B cell (primary cell): ENCODE data around the gene DNAH8. TPM values are rescaled to one million over a fixed set of nuclear protein-coding genes. Genes with fewer than 3 reads are reported as not detected.

Experiments
- ATAC-seq: fragments of 200-7000 bp; cut with Tn5 transposase; one replicate; pipeline ENCODE4 v1.10.0; 2021; ENCODE audit warnings: low read depth, mild to moderate bottlenecking, moderate number of reproducible peaks, moderate library complexity
- CTCF ChIA-PET: fragments of 350-600 bp; sonication (Branson Sonifier 250); formaldehyde crosslinking; loops from one replicate; lab custom pipeline; 2021; ENCODE audit warnings: antibody characterized with exemption, inconsistent platforms; lab: Charles Lee
- POLR2A ChIA-PET: fragments of 350-600 bp; sonication (Branson Sonifier 250); formaldehyde crosslinking; loops from one replicate; lab custom pipeline; 2021; ENCODE audit warnings: antibody characterized with exemption; lab: Charles Lee
- DNase-seq: peaks from one replicate; pipeline ENCODE4 v3.0.0; 2013
- H2AFZ ChIP-seq: 2 replicates; pipeline ENCODE4 v1.6.1; 2012; ENCODE audit warnings: mild to moderate bottlenecking, low read depth, low read length; ENCODE audit not compliant: insufficient read depth, poor library complexity, severe bottlenecking
- H3K27ac ChIP-seq, 2 donors: 1 replicate in 1 of 2; 2 replicates in 1 of 2; pipeline ENCODE4 v1.5.1; 2012 to 2013; ENCODE audit warnings: low read length in 2 of 2, mild to moderate bottlenecking in 2 of 2, moderate library complexity in 1 of 2
- H3K27me3 ChIP-seq, 4 experiments: fragments of 200-600 bp in 1 of 4; sonication (generic) in 1 of 4; replicated peaks in 1 of 4; 1 replicate in 2 of 4; 2 replicates in 2 of 4; pipeline versions ENCODE4 v1.6.1 to v1.7.0; 2013 to 2016; ENCODE audit warnings: low read length in 3 of 4, mild to moderate bottlenecking in 2 of 4, mixed read lengths in 1 of 4, moderate library complexity in 1 of 4; ENCODE audit not compliant: insufficient read depth in 4 of 4, control insufficient read depth in 3 of 4; ENCODE audit errors: control extremely low read depth in 1 of 4
- H3K36me3 ChIP-seq, 2 experiments: replicated peaks in 1 of 2; 1 replicate in 1 of 2; 2 replicates in 1 of 2; pipeline versions ENCODE4 v1.6.1 to v1.7.1; 2013; ENCODE audit warnings: low read length in 1 of 2; ENCODE audit not compliant: insufficient read depth in 2 of 2, control insufficient read depth in 1 of 2; ENCODE audit errors: control extremely low read depth in 1 of 2, extremely low read depth in 1 of 2
- H3K4me1 ChIP-seq, 2 donors: fragments of 200-600 bp in 1 of 2; sonication (generic) in 1 of 2; 1 replicate in 1 of 2; 2 replicates in 1 of 2; pipeline versions ENCODE4 v1.5.1 to v1.6.1; 2013 to 2017; ENCODE audit warnings: low read length in 2 of 2; ENCODE audit not compliant: control insufficient read depth in 2 of 2, insufficient read depth in 2 of 2
- H3K4me2 ChIP-seq: replicated peaks from 2 replicates; pipeline ENCODE3; 2012; ENCODE audit warnings: mild to moderate bottlenecking, low read depth, low read length; ENCODE audit not compliant: poor library complexity, severe bottlenecking
- H3K4me3 ChIP-seq, 5 experiments: fragments of 200-600 bp in 1 of 5; sonication (generic) in 1 of 5; 1 replicate in 3 of 5; 2 replicates in 2 of 5; pipeline versions ENCODE4 v1.5.1 to v1.7.0; 2011 to 2016; ENCODE audit warnings: low read length in 4 of 5, mild to moderate bottlenecking in 4 of 5, low read depth in 2 of 5, control low read depth in 1 of 5, moderate library complexity in 1 of 5; ENCODE audit not compliant: insufficient read depth in 1 of 5; ENCODE audit errors: control extremely low read depth in 1 of 5, extremely low read depth in 1 of 5
- H3K79me2 ChIP-seq: fragments of 200-600 bp; sonication (generic); one replicate; pipeline ENCODE4 v1.6.0; 2016; ENCODE audit warnings: low read length; ENCODE audit not compliant: control insufficient read depth, insufficient read depth
- H3K9ac ChIP-seq: fragments of 200-600 bp; sonication (generic); 2 replicates; pipeline ENCODE4 v1.6.1; 2017; ENCODE audit warnings: mild to moderate bottlenecking, low read length, moderate library complexity
- H3K9me3 ChIP-seq, 3 donors: one replicate each; pipeline versions ENCODE4 v1.6.1 to v1.7.1; 2013; ENCODE audit warnings: low read length in 2 of 3; ENCODE audit not compliant: control insufficient read depth in 2 of 3, insufficient read depth in 1 of 3; ENCODE audit errors: control extremely low read depth in 1 of 3
- H4K20me1 ChIP-seq: 2 replicates; pipeline ENCODE4 v1.6.0; 2012; ENCODE audit warnings: mild to moderate bottlenecking, low read length; ENCODE audit not compliant: insufficient read depth, control insufficient read depth, poor library complexity, severe bottlenecking
- H3K27ac Mint-ChIP-seq: one replicate; pipeline ENCODE4 v1.8.0; 2021; ENCODE audit warnings: mixed read lengths
- H3K27me3 Mint-ChIP-seq: one replicate; pipeline ENCODE4 v1.8.0; 2021; ENCODE audit warnings: mixed read lengths
- H3K4me1 Mint-ChIP-seq: one replicate; pipeline ENCODE4 v1.8.0; 2021; ENCODE audit warnings: mixed read lengths
- H3K4me3 Mint-ChIP-seq: one replicate; pipeline ENCODE4 v1.8.0; 2021; ENCODE audit warnings: mixed read lengths
- H3K9me3 Mint-ChIP-seq: one replicate; pipeline ENCODE4 v1.8.0; 2022; ENCODE audit warnings: mixed read lengths; ENCODE audit not compliant: insufficient read depth
- EZH2 ChIP-seq: IDR thresholded peaks from 2 replicates; pipeline ENCODE4 v1.6.1; 2012; ENCODE audit warnings: borderline replicate concordance, low read depth, mild to moderate bottlenecking, moderate library complexity, low read length; ENCODE audit not compliant: insufficient read depth, poor library complexity, severe bottlenecking
- WGBS: methylation state at CpG from one replicate; pipeline ENCODE4 v1.1.5; 2013; ENCODE audit warnings: missing lambda C conversion rate; ENCODE audit not compliant: insufficient coverage; 5-methylcytosine and 5-hydroxymethylcytosine counted together
- intact Hi-C: fragments of 100-400 bp; cut with micrococcal nuclease; formaldehyde crosslinking; loops from one replicate; pipeline ENCODE4 v1.10.0; 2022
- polyA plus RNA-seq: library from polyadenylated mRNA; depleted of rRNA; stranded (reverse); fragments of >200 nt; gene quantifications from 2 replicates; pipeline ENCODE4 v1.2.3, GENCODE V29; 2012
- total RNA-seq, 2 donors: library from RNA; stranded (reverse); fragments of 120-200 nt in 1 of 2; gene quantifications; 1 replicate in 1 of 2; 2 replicates in 1 of 2; pipeline versions ENCODE4 v1.2.3 to v1.2.4, GENCODE V29; 2013 to 2022
- TF ChIP-seq, protein P1 (sequence below): fragments of 200-600 bp; IDR thresholded peaks from one replicate; pipeline ENCODE4 v1.8.0; 2022; ENCODE audit warnings: antibody characterized with exemption, mild to moderate bottlenecking

DNAH8 gene
- total and polyA plus RNA-seq, 2 donors (not counting 1 experiment from before 2014, with no cell fraction given) = 0.69 to 1.1 TPM

DNA sequence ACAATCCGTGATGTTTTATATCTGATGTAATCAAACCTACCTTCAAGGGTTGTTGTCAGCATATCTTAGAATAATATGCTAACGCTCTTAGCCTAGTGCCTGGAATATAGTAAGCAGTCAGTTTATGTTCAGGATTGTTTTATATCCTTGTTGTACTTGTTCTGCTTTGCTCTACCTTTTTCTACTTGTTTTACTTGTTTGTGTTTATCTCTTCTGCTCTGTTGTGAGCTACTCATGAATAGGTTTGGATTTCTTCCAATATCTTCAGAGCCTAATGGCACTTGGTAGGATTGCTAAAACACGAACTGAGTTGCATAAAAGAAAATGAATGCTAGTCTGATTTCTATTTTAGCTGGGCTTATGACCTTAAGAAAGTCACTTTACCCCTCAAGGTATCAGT lies 40.1 kb downstream of the DNAH8 start:
- H2AFZ ChIP-seq = no peak overlapping the region
- CTCF ChIA-PET = no interaction called here
- H3K27me3 Mint-ChIP-seq = no peaks in the 10 kb centered on the region

DNA sequence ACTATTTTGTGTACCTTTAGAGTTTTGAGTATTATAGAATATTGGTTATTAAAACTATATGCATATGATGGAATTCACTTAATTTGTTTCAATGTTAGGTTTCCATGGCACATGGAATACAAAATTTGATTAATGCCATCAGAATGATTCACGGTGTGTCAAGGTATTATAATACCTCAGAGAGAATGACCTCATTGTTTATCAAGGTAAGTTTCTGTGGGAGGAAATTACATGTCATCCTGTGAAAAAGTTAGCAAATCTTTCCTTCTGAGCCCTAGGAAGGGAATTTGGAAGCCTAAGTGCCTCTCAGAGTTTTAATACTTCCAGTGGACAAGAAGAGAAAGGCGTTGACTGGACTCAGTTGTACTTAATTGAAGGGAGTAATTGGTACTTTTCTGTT lies 40.8 kb downstream of the DNAH8 start:
- H3K9me3 ChIP-seq = peaks cover 0 to 2% (median 0%) of the 10 kb centered on the region in 3 donors
- Mint-ChIP-seq H3K9me3 (no peaks in the 10 kb centered on the region), H3K27me3 (no peaks in the 10 kb centered on the region), H3K27ac (no peak overlapping the region), H3K4me1 (no peaks in the 10 kb centered on the region), H3K4me3 (no peak overlapping the region)
- no peak for TF ChIP-seq EZH2
- TF ChIP-seq, protein P1, sequence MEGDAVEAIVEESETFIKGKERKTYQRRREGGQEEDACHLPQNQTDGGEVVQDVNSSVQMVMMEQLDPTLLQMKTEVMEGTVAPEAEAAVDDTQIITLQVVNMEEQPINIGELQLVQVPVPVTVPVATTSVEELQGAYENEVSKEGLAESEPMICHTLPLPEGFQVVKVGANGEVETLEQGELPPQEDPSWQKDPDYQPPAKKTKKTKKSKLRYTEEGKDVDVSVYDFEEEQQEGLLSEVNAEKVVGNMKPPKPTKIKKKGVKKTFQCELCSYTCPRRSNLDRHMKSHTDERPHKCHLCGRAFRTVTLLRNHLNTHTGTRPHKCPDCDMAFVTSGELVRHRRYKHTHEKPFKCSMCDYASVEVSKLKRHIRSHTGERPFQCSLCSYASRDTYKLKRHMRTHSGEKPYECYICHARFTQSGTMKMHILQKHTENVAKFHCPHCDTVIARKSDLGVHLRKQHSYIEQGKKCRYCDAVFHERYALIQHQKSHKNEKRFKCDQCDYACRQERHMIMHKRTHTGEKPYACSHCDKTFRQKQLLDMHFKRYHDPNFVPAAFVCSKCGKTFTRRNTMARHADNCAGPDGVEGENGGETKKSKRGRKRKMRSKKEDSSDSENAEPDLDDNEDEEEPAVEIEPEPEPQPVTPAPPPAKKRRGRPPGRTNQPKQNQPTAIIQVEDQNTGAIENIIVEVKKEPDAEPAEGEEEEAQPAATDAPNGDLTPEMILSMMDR = no peak
- no peak overlapping the region for H2AFZ ChIP-seq
- CTCF ChIA-PET = no interaction called here
- no peak overlapping the region for H3K4me2 ChIP-seq
- no peak overlapping the region for H3K27ac ChIP-seq
- H3K79me2 ChIP-seq = no peaks in the 10 kb centered on the region
- intact Hi-C loops = no loop called here
- POLR2A ChIA-PET = no interaction called here
- no peak overlapping the region for H3K4me3 ChIP-seq
- H3K36me3 ChIP-seq = no peaks in the 10 kb centered on the region
- H3K9ac ChIP-seq = no peak overlapping the region
- no peak for DNase-seq
- H4K20me1 ChIP-seq = no peaks in the 10 kb centered on the region
- ATAC-seq = no peak
- H3K4me1 ChIP-seq = no peaks in the 10 kb centered on the region
- H3K27me3 ChIP-seq = no peaks in the 10 kb centered on the region
- WGBS = no CpG with 5 or more reads among the region's 2 CpGs

More for the DNA sequence above, 40.1 kb downstream of the DNAH8 start:
- no peak overlapping the region for H3K4me2 ChIP-seq
- no peaks in the 10 kb centered on the region for H3K36me3 ChIP-seq
- H3K4me1 ChIP-seq = no peaks in the 10 kb centered on the region
- Mint-ChIP-seq H3K27ac (no peak overlapping the region), H3K4me3 (no peak overlapping the region), H3K4me1 (no peaks in the 10 kb centered on the region), H3K9me3 (no peaks in the 10 kb centered on the region)
- no peak overlapping the region for H3K27ac ChIP-seq
- DNase-seq (no peak), ATAC-seq (no peak)
- H3K27me3 ChIP-seq = no peaks in the 10 kb centered on the region
- no CpG with 5 or more reads among the region's 3 CpGs for WGBS
- no peaks in the 10 kb centered on the region for H4K20me1 ChIP-seq
- TF ChIP-seq EZH2 = no peak
- TF ChIP-seq, protein P1 = no peak
- no peak overlapping the region for H3K4me3 ChIP-seq
- H3K9ac ChIP-seq = no peak overlapping the region
- peaks cover 0 to 2% (median 0%) of the 10 kb centered on the region in 3 donors for H3K9me3 ChIP-seq
- POLR2A ChIA-PET = no interaction called here
- intact Hi-C loops = no loop called here
- H3K79me2 ChIP-seq = no peaks in the 10 kb centered on the region
